ENCODE data around the gene RAD51B. TPM values are rescaled to one million over a fixed set of nuclear protein-coding genes. Genes with fewer than 3 reads are reported as not detected.

The RAD51B gene
- total and polyA plus RNA-seq, 9 of the 15 experiments (the other 6 are each of a cell fraction or from before 2014, with no cell fraction given) = 8.5 to 17.3 (median 11.3) TPM

GRCh38 chr14:68499451-68499850, 679.9 kb downstream of the RAD51B start:
- no peaks in the 10 kb centered on the region for H3K9me1 ChIP-seq (ENCODE audit: control insufficient read depth, insufficient read depth, low read length)
- CTCF ChIA-PET (ENCODE audit: low intra/inter-chr PET ratio) = no interaction called here
- BruUV-seq (replicated peaks) = no TSS peak
- peaks cover 3% of the 10 kb centered on the region in 2 experiments; a peak in 1 of 5 replicates for H3K4me1 ChIP-seq (replicated peaks in 1 of 2; ENCODE audit: control insufficient read depth in 2 of 2, insufficient read depth in 2 of 2, low read length in 2 of 2)
- WGBS (ENCODE audit: insufficient coverage, low coverage, missing lambda C conversion rate) = 39% methylated on average over 6 of the region's 6 CpGs
- H2AFZ ChIP-seq (ENCODE audit: low read depth, low read length) = no peak overlapping the region
- H4K20me1 ChIP-seq (replicated peaks; ENCODE audit: control insufficient read depth, insufficient read depth, low read length) = no peaks in the 10 kb centered on the region
- no peak overlapping the region for H3K27ac ChIP-seq (ENCODE audit: extremely low read depth, low read depth, low read length)
- POLR2A ChIA-PET = no interaction called here
- H3K9me3 ChIP-seq (replicated peaks; ENCODE audit: control insufficient read depth, insufficient read depth, low read depth, low read length) = no peaks in the 10 kb centered on the region
- H3K36me3 ChIP-seq (ENCODE audit: control insufficient read depth, insufficient read depth, low read length) = no peaks in the 10 kb centered on the region
- DNase-seq (ENCODE audit: extremely low read depth in 1 of 4, low spot score in 3 of 4) = no peak
- H3K79me2 ChIP-seq (ENCODE audit: control insufficient read depth, insufficient read depth, low read length) = no peaks in the 10 kb centered on the region
- no peak for FAIRE-seq
- peaks cover 0 to 5% of the 10 kb centered on the region in 2 experiments; a peak in 1 of 5 replicates for H3K27me3 ChIP-seq (ENCODE audit: control insufficient read depth in 2 of 2, insufficient read depth in 2 of 2, low read length in 2 of 2)
- no peak overlapping the region for H3K4me2 ChIP-seq (ENCODE audit: insufficient read depth, low read length)
- in situ Hi-C loops (cut with MboI) = no loop called here
- TF ChIP-seq KLF6 (CRISPR knock-in tag; IDR thresholded peaks at IDR 0.05; ENCODE audit: borderline replicate concordance) (no peak), GABPB1 (CRISPR knock-in tag; IDR thresholded peaks at IDR 0.05) (no peak), OTX1 (CRISPR knock-in tag; IDR thresholded peaks at IDR 0.05) (no peak), ZNF696 (CRISPR knock-in tag; conservative IDR thresholded peaks at IDR 0.05) (no peak)
- no peak overlapping the region for H3K4me3 ChIP-seq
- H3K9ac ChIP-seq (ENCODE audit: insufficient read depth in 1 of 2, low read depth in 2 of 2, low read length in 2 of 2) = no peak overlapping the region
- ATAC-seq = no peak
- intact Hi-C loops (cut with micrococcal nuclease) = no loop called here

DNA sequence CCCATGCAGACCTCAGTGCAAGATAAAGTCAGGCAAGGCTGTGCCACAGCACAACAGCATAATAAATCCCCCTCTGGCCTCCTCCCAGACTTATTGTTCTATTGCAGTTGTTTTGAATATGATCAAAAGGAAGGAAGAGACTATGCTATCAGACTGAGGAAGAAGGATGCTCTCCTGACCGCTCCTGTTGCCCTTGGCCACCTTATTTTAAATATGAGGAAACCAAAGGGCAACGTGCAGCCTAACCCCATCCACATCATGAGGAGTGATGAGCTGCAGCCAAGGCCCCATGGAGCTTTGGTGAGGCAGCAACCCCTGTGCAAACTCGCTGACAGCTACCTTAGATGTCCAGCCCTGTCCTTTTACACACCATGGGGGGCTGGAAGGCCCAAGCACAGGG, 681.6 kb downstream of the RAD51B start:
- ChIA-PET CTCF (ENCODE audit: low intra/inter-chr PET ratio) (no interaction called here), POLR2A (no interaction called here)
- no peaks in the 10 kb centered on the region for H3K9me3 ChIP-seq (replicated peaks; ENCODE audit: control insufficient read depth, insufficient read depth, low read depth, low read length)
- peaks cover 3% of the 10 kb centered on the region in 2 experiments; a peak in 1 of 5 replicates for H3K4me1 ChIP-seq (replicated peaks in 1 of 2; ENCODE audit: control insufficient read depth in 2 of 2, insufficient read depth in 2 of 2, low read length in 2 of 2)
- FAIRE-seq (no peak), DNase-seq (ENCODE audit: extremely low read depth in 1 of 4, low spot score in 3 of 4) (no peak), ATAC-seq (no peak)
- H3K36me3 ChIP-seq (ENCODE audit: control insufficient read depth, insufficient read depth, low read length) = no peaks in the 10 kb centered on the region
- H4K20me1 ChIP-seq (replicated peaks; ENCODE audit: control insufficient read depth, insufficient read depth, low read length) = no peaks in the 10 kb centered on the region
- no peak for TF ChIP-seq NBN (IDR thresholded peaks at IDR 0.05; ENCODE audit: low read depth)
- no peak for TF ChIP-seq ZNF212 (CRISPR knock-in tag; IDR thresholded peaks at IDR 0.05)
- TF ChIP-seq, protein P1, sequence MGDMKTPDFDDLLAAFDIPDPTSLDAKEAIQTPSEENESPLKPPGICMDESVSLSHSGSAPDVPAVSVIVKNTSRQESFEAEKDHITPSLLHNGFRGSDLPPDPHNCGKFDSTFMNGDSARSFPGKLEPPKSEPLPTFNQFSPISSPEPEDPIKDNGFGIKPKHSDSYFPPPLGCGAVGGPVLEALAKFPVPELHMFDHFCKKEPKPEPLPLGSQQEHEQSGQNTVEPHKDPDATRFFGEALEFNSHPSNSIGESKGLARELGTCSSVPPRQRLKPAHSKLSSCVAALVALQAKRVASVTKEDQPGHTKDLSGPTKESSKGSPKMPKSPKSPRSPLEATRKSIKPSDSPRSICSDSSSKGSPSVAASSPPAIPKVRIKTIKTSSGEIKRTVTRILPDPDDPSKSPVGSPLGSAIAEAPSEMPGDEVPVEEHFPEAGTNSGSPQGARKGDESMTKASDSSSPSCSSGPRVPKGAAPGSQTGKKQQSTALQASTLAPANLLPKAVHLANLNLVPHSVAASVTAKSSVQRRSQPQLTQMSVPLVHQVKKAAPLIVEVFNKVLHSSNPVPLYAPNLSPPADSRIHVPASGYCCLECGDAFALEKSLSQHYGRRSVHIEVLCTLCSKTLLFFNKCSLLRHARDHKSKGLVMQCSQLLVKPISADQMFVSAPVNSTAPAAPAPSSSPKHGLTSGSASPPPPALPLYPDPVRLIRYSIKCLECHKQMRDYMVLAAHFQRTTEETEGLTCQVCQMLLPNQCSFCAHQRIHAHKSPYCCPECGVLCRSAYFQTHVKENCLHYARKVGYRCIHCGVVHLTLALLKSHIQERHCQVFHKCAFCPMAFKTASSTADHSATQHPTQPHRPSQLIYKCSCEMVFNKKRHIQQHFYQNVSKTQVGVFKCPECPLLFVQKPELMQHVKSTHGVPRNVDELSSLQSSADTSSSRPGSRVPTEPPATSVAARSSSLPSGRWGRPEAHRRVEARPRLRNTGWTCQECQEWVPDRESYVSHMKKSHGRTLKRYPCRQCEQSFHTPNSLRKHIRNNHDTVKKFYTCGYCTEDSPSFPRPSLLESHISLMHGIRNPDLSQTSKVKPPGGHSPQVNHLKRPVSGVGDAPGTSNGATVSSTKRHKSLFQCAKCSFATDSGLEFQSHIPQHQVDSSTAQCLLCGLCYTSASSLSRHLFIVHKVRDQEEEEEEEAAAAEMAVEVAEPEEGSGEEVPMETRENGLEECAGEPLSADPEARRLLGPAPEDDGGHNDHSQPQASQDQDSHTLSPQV (IDR thresholded peaks at IDR 0.05) = no peak
- no peak for TF ChIP-seq CEBPG (CRISPR knock-in tag; IDR thresholded peaks at IDR 0.05)
- TF ChIP-seq CEBPG (tag; conservative IDR thresholded peaks at IDR 0.05 in 1 of 2, IDR thresholded peaks at IDR 0.05 in 1 of 2) = no peak
- TF ChIP-seq SUPT5H (IDR thresholded peaks at IDR 0.05) = no peak
- no peak for TF ChIP-seq NFXL1 (CRISPR knock-in tag; IDR thresholded peaks at IDR 0.05)
- TF ChIP-seq CBX2 (IDR thresholded peaks at IDR 0.05; ENCODE audit: insufficient read depth, low read length, poor library complexity, severe bottlenecking) = no peak
- no peak for TF ChIP-seq LARP7 (IDR thresholded peaks at IDR 0.05)
- WGBS (ENCODE audit: insufficient coverage, low coverage, missing lambda C conversion rate) = 31% methylated on average over 3 of the region's 3 CpGs
- no peak overlapping the region for H3K9ac ChIP-seq (ENCODE audit: insufficient read depth in 1 of 2, low read depth in 2 of 2, low read length in 2 of 2)
- H3K4me2 ChIP-seq (ENCODE audit: insufficient read depth, low read length) = no peak overlapping the region
- no peaks in the 10 kb centered on the region for H3K27me3 ChIP-seq (ENCODE audit: control insufficient read depth in 2 of 2, insufficient read depth in 2 of 2, low read length in 2 of 2)
- in situ Hi-C loops (cut with MboI) (no loop called here), intact Hi-C loops (cut with micrococcal nuclease) (no loop called here)
- no peak overlapping the region for H3K4me3 ChIP-seq
- no peak overlapping the region for H2AFZ ChIP-seq (ENCODE audit: low read depth, low read length)
- H3K27ac ChIP-seq (ENCODE audit: extremely low read depth, low read depth, low read length) = no peak overlapping the region
- BruUV-seq (replicated peaks) = no TSS peak
- H3K9me1 ChIP-seq (ENCODE audit: control insufficient read depth, insufficient read depth, low read length) = no peaks in the 10 kb centered on the region
- H3K79me2 ChIP-seq (ENCODE audit: control insufficient read depth, insufficient read depth, low read length) = no peaks in the 10 kb centered on the region

All from K562 (cell line).